GM19463 (cell line): ENCODE data around the gene RNF222.
"Not testable (repeated sequence)": the region's sequence is repeated elsewhere in the genome, so short reads cannot be mapped to it uniquely, and the experiment has no call there.

Experiments used
- ATAC-seq: cut with Tn5 transposase; IDR thresholded peaks from one replicate; pipeline ENCODE4 v1.9.1; 2021; ENCODE audit warnings: mild to moderate bottlenecking, moderate library complexity; ENCODE audit not compliant: unreplicated experiment

RNF222 gene

DNA sequence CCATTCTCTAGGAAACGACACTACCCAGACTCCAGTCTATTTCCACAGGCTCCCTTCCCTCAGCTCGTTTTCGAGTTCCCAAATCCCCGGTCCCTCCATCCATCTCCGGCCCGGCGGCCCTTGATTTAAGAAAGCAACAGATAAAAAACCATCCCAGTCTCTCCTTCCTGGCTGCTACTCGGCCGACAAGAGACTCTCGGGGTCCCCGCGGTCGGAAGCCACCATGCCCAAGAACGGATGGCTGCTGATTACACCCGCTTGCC is 14.8 kb downstream of the RNF222 start:
- ATAC-seq: no peak

DNA sequence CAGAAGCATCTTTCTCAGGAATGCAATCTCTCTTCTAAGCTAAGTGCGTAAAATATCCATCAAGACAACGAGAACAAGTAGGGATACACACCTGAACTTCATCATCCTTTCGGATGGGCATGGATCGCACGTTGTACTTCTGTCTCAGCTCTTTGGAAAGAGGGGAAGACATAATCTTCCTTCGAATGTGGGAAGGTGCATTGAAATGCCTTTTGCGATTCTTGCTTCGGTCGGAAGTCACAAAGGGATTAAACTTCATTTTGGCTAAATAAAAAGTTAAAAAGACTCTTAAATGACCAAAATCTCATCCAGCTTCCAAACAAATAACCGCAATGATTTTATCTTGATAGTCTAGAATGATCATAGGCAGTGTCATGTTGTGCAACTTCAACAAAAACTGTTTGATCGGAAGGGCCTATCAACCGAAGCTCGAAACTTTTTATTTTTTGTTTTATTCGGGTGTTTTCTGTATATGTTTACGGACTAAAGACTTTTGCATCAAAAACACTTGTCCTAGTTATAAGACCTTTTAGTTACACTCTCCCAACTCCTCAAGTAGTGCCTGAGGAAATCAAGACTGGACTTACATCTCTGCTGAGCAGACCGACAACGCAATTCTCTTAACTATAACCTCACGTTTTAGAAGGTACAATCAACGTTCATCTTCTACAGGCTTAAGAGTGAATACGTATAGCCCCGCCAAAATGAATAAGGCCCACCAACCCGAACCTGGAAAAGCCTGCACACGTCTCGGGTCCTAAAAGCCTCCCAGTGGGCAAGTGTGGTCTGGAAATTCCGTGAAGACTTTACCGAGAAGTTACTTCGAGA is 15.4 kb downstream of the RNF222 start:
- no peak for ATAC-seq

DNA sequence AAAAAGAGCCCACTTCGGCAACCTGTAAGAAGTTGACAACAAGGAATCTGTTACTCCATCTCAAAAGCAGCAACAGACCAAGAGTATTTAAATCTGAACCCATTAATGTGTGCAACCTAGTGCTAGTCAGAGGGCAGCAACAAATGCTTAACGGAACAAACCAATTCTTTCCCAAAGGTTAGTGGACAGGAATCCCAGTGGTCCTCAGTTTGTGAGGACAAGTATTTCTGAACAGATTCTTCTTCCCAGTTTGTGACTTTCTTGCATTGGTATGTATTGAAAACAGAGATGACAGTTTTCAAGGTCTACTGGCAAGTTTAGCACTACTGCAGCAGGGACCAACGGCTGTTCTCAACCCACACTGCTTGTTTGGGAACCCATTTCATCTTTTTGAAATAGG is 17.6 kb downstream of the RNF222 start:
- no peak for ATAC-seq

DNA sequence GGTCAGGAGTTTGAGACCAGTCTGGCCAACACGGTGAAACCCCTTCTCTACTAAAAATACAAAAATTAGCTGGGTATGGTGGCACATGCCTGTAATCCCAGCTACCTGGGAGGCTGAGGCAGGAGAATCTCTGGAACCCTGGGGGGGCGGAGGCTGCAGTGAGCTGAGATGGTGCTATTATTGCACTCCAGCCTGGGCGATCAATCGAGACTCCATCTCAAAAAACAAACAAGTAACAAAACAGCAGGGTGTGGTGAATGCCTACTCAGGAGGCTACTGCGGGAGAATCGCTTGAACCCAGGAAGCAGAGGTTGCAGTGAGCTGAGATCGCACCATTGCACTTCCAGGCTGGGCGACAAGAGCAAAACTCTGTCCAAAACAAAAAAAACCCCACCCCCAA is 19.5 kb downstream of the RNF222 start:
- not testable (repeated sequence) for ATAC-seq

DNA sequence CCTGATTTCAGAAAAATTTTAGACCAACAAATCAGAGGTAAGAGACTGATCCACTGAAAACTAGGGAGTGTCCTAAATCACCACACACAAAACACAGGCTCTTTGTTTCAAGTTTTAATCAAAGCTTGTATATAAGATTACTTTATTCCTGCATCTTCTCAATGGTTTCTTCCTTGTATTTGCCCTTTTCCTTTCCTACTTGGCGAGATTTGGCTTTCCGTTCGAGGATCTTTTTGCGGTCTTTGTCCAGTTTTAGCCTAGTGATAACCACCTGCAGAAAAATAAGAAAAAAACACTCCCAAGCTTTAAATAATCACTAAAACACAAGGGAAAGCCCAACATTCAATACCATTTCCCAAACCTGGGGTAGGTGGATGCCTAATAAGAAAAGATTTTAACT is 20.2 kb downstream of the RNF222 start:
- no peak for ATAC-seq

DNA sequence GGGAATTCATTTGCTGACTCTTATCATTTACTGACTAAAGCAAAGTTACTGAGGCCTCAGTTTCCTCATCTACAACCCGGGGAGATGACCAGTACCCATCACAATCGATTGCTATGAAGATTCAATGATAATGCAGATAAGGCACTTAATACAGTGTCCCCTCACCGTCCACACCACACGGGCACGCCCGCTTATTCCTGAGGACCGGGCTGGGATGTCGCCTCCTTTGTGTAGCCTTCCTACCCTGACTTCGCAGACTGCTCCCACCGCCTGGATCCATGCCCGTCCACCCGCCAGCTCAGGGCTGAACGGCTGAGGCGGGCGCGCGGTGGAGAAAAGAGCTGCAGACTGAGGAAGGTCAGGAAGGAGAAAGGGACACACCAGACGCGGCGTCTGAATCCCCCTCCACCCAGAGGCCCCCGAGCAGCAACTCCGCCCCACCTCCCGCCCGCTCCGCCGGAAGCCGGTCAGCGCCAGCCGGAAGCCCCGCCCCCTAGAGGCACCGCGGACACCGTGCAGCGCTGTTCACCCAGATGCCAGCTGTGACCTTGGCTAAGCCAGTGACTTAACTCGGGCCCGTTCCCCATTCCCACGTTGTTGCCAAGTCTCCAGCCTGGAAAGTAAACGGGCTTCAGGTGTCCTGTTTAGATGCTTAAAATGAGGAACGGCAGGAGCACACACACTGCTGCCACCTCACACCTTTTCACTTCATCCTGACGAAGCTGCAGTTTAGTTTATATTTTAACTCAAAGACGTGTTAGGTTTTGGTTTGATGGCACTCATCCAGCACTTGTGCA is 21.2 kb downstream of the RNF222 start, which contains the start of gene KRABD2:
TSS of gene KRABD2 (minus strand) at position 434 of the 797 bp plus-strand sequence.
- peak; percentile 95 for ATAC-seq

DNA sequence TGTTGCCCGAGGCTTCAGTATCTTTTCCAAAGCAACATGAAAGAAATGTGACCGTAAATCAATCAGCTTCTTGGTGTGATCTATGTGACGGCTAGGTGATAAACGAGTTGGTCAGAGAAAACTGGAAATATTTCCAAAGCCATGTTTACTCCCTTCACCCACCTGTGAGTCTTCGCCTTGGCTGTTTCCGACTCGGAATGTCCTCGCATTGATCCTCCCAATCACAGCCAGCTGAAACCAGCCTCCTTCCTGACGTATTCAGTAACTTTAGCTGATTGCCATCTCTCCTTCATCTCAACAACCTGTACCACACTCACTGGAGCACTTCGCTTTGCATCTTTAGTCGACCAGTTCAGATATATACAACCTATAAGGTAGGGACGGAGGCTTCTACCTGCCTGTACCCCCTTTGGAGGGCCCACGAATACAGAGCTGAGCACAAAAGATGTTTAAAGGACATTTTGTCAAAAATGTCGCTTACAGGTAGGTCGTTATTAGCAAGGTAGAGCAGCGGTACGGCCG is 21.8 kb downstream of the RNF222 start:
- no peak for ATAC-seq

DNA sequence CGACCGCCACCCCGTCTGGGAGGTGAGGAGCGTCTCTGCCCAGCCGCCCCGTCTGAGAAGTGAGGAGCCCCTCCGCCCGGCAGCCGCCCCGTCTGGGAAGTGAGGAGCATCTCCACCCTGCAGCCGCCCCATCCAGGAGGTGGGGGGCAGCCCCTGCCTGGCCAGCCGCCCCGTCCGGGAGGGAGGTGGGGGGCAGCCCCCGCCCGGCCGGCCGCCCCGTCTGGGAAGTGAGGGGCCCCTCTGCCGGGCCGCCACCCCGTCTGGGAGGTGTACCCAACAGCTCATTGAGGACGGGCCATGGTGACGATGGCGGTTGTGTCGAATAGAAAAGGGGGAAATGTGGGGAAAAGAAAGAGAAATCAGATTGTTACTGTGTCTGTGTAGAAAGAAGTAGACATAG is 23.8 kb downstream of the RNF222 start:
- not testable (repeated sequence) for ATAC-seq

DNA sequence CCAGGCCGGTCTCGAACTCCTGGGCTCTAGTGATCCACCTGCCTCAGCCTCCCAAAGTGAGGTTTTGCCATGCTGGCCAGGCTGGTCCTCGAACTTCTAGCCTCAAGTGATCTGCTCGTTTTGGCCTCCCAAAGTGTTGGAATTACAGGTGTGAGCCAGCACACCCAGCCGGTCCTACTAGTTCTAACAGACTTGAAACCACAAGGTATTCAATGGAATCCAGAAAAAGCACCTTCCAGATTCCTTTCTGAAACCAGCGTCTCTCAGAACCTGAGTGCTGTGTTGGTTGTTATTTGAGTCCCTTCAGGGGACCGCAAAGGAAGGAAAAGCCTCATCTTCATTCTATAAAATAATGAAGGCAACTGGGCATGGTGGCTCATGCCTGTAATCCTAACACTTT is 25.2 kb downstream of the RNF222 start:
- ATAC-seq: no peak

DNA sequence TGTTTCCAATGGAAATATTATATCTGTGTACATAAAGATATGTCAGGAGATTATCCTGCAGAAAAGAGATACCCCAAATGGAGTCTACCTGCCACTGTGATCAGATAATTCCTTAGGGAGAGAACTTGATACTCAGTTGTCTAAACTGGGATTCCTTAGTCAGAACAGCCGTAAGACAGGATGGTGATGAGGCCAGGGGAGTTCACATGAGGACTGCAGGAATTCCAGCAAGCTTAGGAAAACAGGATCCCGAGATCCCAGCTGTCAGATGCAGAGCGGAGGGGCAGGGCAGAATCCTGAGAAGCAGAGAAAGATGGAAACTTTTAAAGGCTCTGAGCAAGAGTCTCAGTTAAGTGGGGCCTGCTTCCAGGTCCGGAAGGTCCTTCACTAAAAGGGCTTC is 25.8 kb downstream of the RNF222 start:
- no peak for ATAC-seq

DNA sequence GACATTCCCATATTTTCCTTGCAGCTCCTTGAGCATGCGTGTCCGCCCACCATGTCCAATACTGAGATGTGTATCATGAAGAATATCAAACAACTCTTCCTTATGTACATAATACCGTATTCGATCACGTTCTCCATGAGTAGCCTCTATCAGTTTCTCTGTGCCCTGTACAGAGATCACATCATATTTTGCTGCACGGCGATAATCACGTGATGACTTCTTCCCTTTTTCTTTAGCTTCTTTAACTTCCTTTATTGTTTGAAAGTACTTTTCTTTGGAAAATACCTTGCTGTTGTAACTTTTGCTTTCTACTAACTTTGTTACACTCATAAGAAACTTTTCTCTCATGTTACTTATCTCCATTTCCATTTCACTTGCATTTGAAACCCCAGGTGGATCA is 27.7 kb downstream of the RNF222 start:
- no peak for ATAC-seq

DNA sequence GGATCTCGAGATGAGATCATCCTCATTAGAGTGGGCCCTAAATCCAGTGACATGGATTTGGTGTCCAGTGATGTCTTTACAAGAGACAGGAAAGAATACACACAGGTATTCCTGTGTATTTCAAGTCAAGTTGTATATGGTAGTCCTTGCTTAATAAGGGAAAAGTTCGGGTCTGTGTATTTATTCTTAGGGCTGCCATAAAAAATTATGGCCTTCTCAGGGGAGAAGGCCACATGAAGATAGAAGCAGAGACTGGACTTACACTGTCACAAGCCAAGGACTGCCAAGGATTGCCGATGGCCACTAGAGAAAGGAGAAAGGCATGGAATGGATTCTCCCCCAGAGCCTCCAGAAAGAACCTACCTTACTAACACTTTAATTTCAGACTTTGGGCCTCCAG is 29.4 kb downstream of the RNF222 start:
- ATAC-seq: no peak

DNA sequence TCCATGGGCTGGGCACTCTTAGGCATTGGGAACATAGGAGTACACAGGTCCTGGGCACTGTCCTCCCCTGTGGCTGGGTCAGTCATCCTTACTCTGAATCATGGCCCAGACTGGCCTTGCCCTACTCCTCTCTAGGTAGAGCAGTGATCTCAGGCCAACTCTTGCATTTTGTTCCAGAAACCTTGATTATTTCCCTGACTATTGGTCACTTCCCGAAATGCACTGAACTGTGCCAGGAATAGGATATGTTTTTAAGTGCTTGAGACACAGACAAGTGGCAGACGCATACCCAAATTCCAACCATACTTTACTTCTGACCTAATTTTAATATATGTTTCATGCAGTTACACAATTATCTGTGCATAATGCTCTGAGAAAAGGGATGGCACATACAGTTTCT is 31.4 kb downstream of the RNF222 start:
- no peak for ATAC-seq

DNA sequence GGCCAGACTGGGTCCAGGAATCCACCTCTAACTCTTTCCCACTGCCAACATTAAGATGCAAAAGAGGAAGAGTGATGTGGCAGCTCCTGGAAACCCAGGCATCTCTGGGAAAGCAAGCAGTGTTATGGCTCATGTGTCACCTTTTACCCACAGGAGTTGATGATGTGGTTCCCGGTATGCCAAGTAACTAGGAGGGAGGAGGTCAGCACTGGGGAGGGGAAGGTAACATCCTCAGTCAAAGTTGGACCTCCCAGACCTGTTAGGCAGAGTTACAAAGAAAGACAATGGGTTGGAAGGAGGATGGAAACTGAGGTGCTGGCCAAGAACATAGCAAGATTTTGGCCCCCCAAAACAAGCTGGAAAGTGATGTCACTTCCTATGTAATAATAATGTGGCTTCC is 32.5 kb downstream of the RNF222 start:
- no peak for ATAC-seq

DNA sequence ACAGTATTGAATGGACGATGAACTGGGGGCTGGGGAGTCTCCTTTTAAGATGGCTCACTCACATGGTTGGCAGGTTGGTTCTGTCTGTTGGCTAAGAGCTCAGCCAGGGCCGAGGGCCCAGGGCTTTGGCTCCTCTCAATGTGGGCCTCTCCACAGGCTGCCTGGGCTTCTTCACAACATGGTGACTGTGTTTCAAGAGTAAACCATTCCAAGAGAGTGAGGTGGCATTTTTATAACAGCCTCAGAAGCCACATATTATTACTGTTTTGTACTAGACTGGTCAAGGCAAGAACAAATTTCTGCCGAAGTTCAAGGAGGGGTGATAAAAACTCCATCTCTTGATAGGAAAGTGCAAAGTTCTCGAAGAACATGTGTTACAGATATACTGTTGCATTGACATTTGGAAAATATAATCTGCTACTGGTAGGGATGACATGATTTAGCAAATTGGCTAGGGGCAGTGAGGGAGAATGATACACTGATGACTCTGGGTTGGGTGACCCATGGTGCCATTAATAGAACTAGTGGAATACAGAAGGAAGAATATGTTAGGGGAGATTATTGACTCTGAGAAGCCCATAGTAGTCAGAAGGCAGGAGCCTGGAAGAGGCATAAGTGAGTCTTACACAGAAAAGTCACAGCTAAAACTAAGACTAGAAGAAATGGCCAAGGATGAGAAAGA is 34.8 kb downstream of the RNF222 start:
- no peak for ATAC-seq

DNA sequence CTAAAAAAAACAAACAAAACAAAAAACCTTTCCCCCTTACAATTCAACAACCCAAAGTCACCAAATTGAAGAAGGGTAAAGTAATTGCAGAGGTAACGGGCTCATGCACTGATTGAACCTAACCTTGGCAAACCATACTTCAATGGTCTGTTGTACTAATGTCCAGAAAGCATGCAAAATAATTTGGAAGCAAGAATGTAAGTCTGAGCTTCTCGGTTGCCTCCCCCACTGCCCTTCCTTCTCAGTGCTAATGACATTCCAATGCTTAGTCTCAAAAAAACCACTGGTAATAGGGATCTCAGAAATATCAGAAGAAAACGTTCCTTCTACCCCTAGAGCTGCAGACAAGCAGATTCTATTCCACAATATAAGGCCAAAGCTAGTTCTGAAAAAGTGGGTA is 36.9 kb downstream of the RNF222 start:
- no peak for ATAC-seq

DNA sequence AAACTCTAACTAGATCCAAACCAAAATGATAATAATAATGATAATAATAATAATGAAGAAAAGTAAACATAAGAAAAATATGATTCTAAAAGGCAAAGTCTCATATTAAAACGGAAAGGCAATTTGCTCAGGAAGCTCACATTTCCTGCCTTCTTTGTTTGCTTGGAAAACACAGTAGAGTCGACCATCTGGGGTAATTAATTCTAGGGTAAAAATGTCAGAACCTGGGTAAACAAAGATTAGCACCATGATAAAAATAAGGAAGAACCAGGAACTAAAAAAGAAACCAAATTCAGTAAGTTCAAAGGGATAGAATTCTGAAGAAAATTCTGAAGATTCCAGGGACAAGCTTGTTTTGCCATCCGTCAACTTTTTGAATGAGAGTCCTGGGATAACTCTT is 37.4 kb downstream of the RNF222 start:
- no peak for ATAC-seq

DNA sequence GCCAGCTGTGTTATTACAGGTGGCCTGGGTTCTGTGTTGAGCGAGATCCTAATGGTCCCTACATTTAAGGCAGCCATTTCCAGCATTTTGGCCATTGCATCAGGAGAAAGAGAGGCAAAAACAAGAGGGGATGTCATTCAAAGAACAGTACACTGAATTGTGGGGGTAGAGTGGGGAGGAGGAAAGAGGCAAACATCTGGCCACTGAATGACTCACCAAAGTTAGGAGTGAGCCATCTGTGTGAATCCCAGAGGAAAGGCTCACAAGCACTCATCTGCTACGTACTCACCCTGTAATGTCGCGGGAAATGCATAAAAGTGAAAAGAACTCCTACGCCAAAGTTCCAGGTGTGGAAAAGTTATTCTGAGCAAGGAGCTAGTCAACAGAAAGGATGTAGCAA is 37.9 kb downstream of the RNF222 start:
- ATAC-seq: no peak

DNA sequence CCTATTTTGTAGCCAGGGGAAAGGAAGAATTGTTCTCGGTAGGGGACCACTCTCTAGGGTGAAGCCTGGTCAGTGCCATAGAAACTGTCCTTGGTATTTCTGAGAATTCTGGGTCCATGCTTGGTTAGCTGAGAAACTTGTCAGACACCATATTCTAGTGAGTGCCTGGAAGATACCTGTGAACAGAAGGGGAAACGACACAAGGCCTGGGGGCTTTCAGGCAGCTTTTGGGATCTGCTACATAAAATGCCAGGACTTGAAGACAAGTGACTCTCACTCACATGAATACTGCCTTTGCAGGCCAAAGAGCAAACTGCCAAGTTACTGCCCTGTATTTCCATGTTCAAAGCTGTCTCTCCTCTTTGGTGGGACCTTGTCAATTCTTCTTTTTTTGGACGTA is 39.7 kb downstream of the RNF222 start:
- ATAC-seq: no peak

DNA sequence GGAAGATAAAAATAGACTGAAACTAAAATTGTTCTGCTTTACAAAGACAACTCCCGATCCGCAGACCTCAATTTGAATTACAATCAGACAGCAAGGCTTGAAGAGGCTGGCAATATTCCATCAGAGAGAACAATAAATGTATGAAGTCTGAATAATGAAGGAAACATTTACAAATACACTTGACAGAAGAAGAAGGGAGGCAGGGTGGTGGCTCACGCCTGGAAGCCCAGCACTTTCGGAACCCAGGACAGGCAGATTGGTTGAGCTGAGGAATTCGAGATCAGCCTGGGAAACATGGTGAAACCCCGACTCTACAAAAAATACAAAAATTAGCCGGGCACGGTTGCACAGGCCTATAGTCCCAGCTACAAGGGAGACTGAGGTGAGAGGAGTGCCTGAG is 43.4 kb downstream of the RNF222 start:
- ATAC-seq: no peak

DNA sequence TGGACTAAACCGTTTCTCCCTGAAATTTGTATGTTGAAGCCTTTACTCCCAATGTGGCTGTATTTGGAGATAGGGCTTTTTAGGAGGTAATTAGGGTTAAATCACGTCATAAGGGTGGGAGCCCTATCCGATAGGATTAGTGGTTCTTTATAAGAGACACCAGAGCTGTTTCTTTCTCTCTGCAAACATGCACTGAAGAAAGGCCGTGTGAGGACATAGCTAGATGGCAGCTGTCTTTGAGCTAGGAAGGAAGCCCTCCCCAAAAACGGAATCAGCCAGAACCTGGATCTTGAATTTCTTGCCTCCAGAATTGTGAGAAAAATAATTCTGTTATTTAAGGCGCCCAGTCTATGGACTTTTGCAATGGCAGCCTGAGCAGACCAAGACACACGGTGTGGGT is 43.9 kb downstream of the RNF222 start:
- ATAC-seq: no peak

DNA sequence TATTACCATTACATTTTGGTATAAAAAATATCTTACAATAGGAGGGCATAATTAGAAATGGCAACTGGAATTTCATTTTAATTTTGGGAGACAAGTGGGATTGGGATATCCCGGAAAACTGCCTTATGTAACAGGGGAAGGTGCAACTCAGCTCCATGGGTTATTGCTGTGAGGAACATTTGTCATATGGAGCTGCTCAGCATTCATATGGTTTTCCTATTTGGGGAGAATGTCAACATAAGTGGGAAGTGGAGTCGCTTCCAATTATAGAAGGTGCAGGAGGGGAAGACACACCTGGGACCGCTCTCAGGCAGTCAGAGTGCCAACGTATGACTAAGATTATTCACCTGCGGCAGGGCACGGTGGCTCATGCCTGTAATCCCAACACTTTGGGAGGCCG is 47.3 kb downstream of the RNF222 start:
- no peak for ATAC-seq
